ENCODE results near the gene AGAP3. TPM values are rescaled to one million over a fixed set of nuclear protein-coding genes. Genes with fewer than 3 reads are reported as not detected.

AGAP3 gene
- total RNA-seq, 2 donors from 2014 or later = 80.3 to 112 TPM

GRCh38 chr7:151124899-151125399 lies 38.7 kb downstream of the AGAP3 start:
- Histone ChIP-seq H3K36me3 (peaks cover 4 to 38% of the 10 kb centered on the region in 2 donors), H3K27ac (peak overlapping the region in 1 of 2 donors; percentile 64), H3K4me1 (replicated peaks) (peaks cover 7% of the 10 kb centered on the region), H3K27me3 (replicated peaks; ENCODE audit: insufficient read depth) (no peaks in the 10 kb centered on the region), H3K9me3 (no peaks in the 10 kb centered on the region), H3K4me3 (peak overlapping the region in 1 of 2 donors; percentile 40)
- DNase-seq (ENCODE audit: low spot score) = no peak
- 87% methylated on average over 14 of the region's 14 CpGs for WGBS
- intact Hi-C loops (cut with DNase I) = loop anchor here (2.0 to 5.0 kb wide), 2 partner anchors 48 to 177 kb away; no protein-coding TSS in a partner anchor
- TF ChIP-seq POLR2AphosphoS5 (IDR thresholded peaks at IDR 0.05) (no peak), POLR2A (IDR thresholded peaks at IDR 0.05) (no peak), CTCF (IDR thresholded peaks at IDR 0.05) (no peak)

GRCh38 chr7:151125470-151125845 lies 39.2 kb downstream of the AGAP3 start:
- TF ChIP-seq CTCF (IDR thresholded peaks at IDR 0.05) (peak in 3 of 4 experiments; percentile 13 to 38 (median 16)), POLR2A (IDR thresholded peaks at IDR 0.05) (no peak), POLR2AphosphoS5 (IDR thresholded peaks at IDR 0.05) (peak; percentile 43)
- H3K4me3 ChIP-seq = peak overlapping the region; percentile 9 to 40

GRCh38 chr7:151125846-151126481 lies 39.7 kb downstream of the AGAP3 start:
- Histone ChIP-seq H3K36me3 (peaks cover 0 to 39% of the 10 kb centered on the region in 2 donors), H3K4me3 (peak overlapping the region; percentile 9 to 40), H3K27ac (peak overlapping the region; percentile 26 to 64), H3K9me3 (no peaks in the 10 kb centered on the region), H3K4me1 (replicated peaks) (peaks cover 7% of the 10 kb centered on the region), H3K27me3 (replicated peaks; ENCODE audit: insufficient read depth) (no peaks in the 10 kb centered on the region)
- WGBS = 19% methylated on average over 56 of the region's 58 CpGs
- TF ChIP-seq POLR2A (IDR thresholded peaks at IDR 0.05) = no peak
- no peak for TF ChIP-seq CTCF (IDR thresholded peaks at IDR 0.05)
- TF ChIP-seq POLR2AphosphoS5 (IDR thresholded peaks at IDR 0.05) = no peak
- intact Hi-C loops (cut with DNase I) = loop anchor here (2.0 kb wide), 1 partner anchor 47 kb away; no protein-coding TSS in a partner anchor
- no peak for DNase-seq (ENCODE audit: low spot score)

More at GRCh38 chr7:151125470-151125845, 39.2 kb downstream of the AGAP3 start:
- H3K27me3 ChIP-seq (replicated peaks; ENCODE audit: insufficient read depth) = no peaks in the 10 kb centered on the region
- WGBS = 15% methylated on average over 22 of the region's 22 CpGs
- H3K4me1 ChIP-seq (replicated peaks) = peaks cover 7% of the 10 kb centered on the region
- peak overlapping the region; percentile 26 to 64 for H3K27ac ChIP-seq
- no peaks in the 10 kb centered on the region for H3K9me3 ChIP-seq
- intact Hi-C loops (cut with DNase I) = loop anchor here (2.0 kb wide), 1 partner anchor 47 kb away; no protein-coding TSS in a partner anchor
- DNase-seq (ENCODE audit: low spot score) = peak; percentile 65
- H3K36me3 ChIP-seq = peaks cover 0 to 38% of the 10 kb centered on the region in 2 donors

GRCh38 chr7:151126491-151127137 lies 40.3 kb downstream of the AGAP3 start:
- Histone ChIP-seq H3K4me1 (replicated peaks) (peaks cover 7% of the 10 kb centered on the region), H3K27me3 (replicated peaks; ENCODE audit: insufficient read depth) (no peaks in the 10 kb centered on the region), H3K27ac (peak overlapping the region in 1 of 2 donors; percentile 64), H3K9me3 (no peaks in the 10 kb centered on the region), H3K4me3 (peak overlapping the region in 1 of 2 donors; percentile 40), H3K36me3 (peaks cover 0 to 38% of the 10 kb centered on the region in 2 donors)
- TF ChIP-seq POLR2A (IDR thresholded peaks at IDR 0.05) (no peak), CTCF (IDR thresholded peaks at IDR 0.05) (no peak), POLR2AphosphoS5 (IDR thresholded peaks at IDR 0.05) (no peak)
- WGBS = 75% methylated on average over 13 of the region's 19 CpGs
- no peak for DNase-seq (ENCODE audit: low spot score)
- intact Hi-C loops (cut with DNase I) = no loop called here

All from prostate gland (tissue), 2 donors.